ENCODE data around the gene FLNA. TPM values are rescaled to one million over a fixed set of nuclear protein-coding genes. Genes with fewer than 3 reads are reported as not detected.
"Not testable (repeated sequence)": the region's sequence is repeated elsewhere in the genome, so short reads cannot be mapped to it uniquely, and the experiment has no call there.

Gene FLNA
- total RNA-seq, 8 experiments from 2014 or later = 108 to 602 (median 190) TPM

- no CpG with 5 or more reads among the region's 121 CpGs for WGBS, 10 experiments
- peak; percentile 77 to 85 (median 82) for ATAC-seq (replicated peaks in 6 of 8)
- H3K4me3 ChIP-seq = peak overlapping the region in 3 of 5 donors; percentile 25 to 65 (median 46)
- in situ Hi-C loops (cut with MboI; ENCODE audit: low pct_unique_long_range_greater_than_20kb in 2 of 9, low sequenced_read_pairs in 9 of 9, unreplicated experiment in 9 of 9); H3K4me1 ChIP-seq (replicated peaks in 1 of 2): not testable (repeated sequence)
- H3K27ac ChIP-seq = peak overlapping the region in 1 of 2 donors; percentile 97
Observed at GRCh38 chrX:154389812-154390747, 15.6 kb upstream of the FLNA start.

GRCh38 chrX:154388649-154389048, 14.2 kb upstream of the FLNA start:
- H3K27ac ChIP-seq; ATAC-seq (replicated peaks in 6 of 8); H3K4me1 ChIP-seq (replicated peaks in 1 of 2); H3K4me3 ChIP-seq; in situ Hi-C loops (cut with MboI; ENCODE audit: low pct_unique_long_range_greater_than_20kb in 2 of 9, low sequenced_read_pairs in 9 of 9, unreplicated experiment in 9 of 9): not testable (repeated sequence)
- no CpG with 5 or more reads among the region's 16 CpGs for WGBS, 10 experiments

GRCh38 chrX:154388094-154388493, 13.7 kb upstream of the FLNA start:
- H3K27ac ChIP-seq; H3K4me1 ChIP-seq (replicated peaks in 1 of 2); H3K4me3 ChIP-seq; in situ Hi-C loops (cut with MboI; ENCODE audit: low pct_unique_long_range_greater_than_20kb in 2 of 9, low sequenced_read_pairs in 9 of 9, unreplicated experiment in 9 of 9): not testable (repeated sequence)
- no CpG with 5 or more reads among the region's 20 CpGs for WGBS, 10 experiments
- peak; percentile 1 to 33 (median 16) for ATAC-seq (replicated peaks in 6 of 8)

- in situ Hi-C loops (cut with MboI; ENCODE audit: low pct_unique_long_range_greater_than_20kb in 2 of 9, low sequenced_read_pairs in 9 of 9, unreplicated experiment in 9 of 9) = no loop called here
- H3K4me3 ChIP-seq = no peak overlapping the region
- no peak overlapping the region for H3K27ac ChIP-seq
Observed at GRCh38 chrX:154384284-154384892, 10.0 kb upstream of the FLNA start.

GRCh38 chrX:154383359-154384283, 9.2 kb upstream of the FLNA start:
- Histone ChIP-seq H3K27ac (no peak overlapping the region), H3K4me3 (no peak overlapping the region), H3K4me1 (replicated peaks in 1 of 2) (peaks cover 5 to 12% of the 10 kb centered on the region in 2 donors)
- in situ Hi-C loops (cut with MboI; ENCODE audit: low pct_unique_long_range_greater_than_20kb in 2 of 9, low sequenced_read_pairs in 9 of 9, unreplicated experiment in 9 of 9) = no loop called here
- ATAC-seq (replicated peaks in 6 of 8) = no peak
- WGBS, 10 experiments = 67 to 100% (median 87%) methylated on average over 1 to 6 of the region's 14 CpGs; no CpG with 5 or more reads in 7 of the 10 experiments

More at GRCh38 chrX:154384284-154384892, 10.0 kb upstream of the FLNA start:
- 74% methylated on average over 3 of the region's 8 CpGs; no CpG with 5 or more reads in 9 of the 10 experiments for WGBS, 10 experiments
- peaks cover 5 to 12% of the 10 kb centered on the region in 2 donors for H3K4me1 ChIP-seq (replicated peaks in 1 of 2)
- ATAC-seq (replicated peaks in 6 of 8) = peak in 1 of 8 experiments; percentile 3

GRCh38 chrX:154382483-154383069, 8.1 kb upstream of the FLNA start:
- H3K4me1 ChIP-seq (replicated peaks in 1 of 2) = peaks cover 9 to 17% of the 10 kb centered on the region in 2 donors
- ATAC-seq (replicated peaks in 6 of 8) = no peak
- in situ Hi-C loops (cut with MboI; ENCODE audit: low pct_unique_long_range_greater_than_20kb in 2 of 9, low sequenced_read_pairs in 9 of 9, unreplicated experiment in 9 of 9) = no loop called here
- 60% methylated on average over 1 of the region's 11 CpGs; no CpG with 5 or more reads in 9 of the 10 experiments for WGBS, 10 experiments
- H3K27ac ChIP-seq = no peak overlapping the region
- H3K4me3 ChIP-seq = no peak overlapping the region

- H3K27ac ChIP-seq = peak overlapping the region; percentile 58 to 97
- ATAC-seq (replicated peaks in 6 of 8) = no peak
- in situ Hi-C loops (cut with MboI; ENCODE audit: low pct_unique_long_range_greater_than_20kb in 2 of 9, low sequenced_read_pairs in 9 of 9, unreplicated experiment in 9 of 9) = no loop called here
- WGBS, 10 experiments = 22% methylated on average over 5 of the region's 6 CpGs; no CpG with 5 or more reads in 9 of the 10 experiments
- H3K4me1 ChIP-seq (replicated peaks in 1 of 2) = peaks cover 13 to 19% of the 10 kb centered on the region in 2 donors
- H3K4me3 ChIP-seq = peak overlapping the region; percentile 42 to 94 (median 82)
Observed at GRCh38 chrX:154381271-154381670, 6.8 kb upstream of the FLNA start.

- peak overlapping the region; percentile 58 to 97 for H3K27ac ChIP-seq
- peaks cover 13 to 19% of the 10 kb centered on the region in 2 donors for H3K4me1 ChIP-seq (replicated peaks in 1 of 2)
- peak overlapping the region; percentile 42 to 94 (median 82) for H3K4me3 ChIP-seq
- ATAC-seq (replicated peaks in 6 of 8) = no peak
- WGBS, 10 experiments = 40% methylated on average over 1 of the region's 14 CpGs; no CpG with 5 or more reads in 9 of the 10 experiments
- in situ Hi-C loops (cut with MboI; ENCODE audit: low pct_unique_long_range_greater_than_20kb in 2 of 9, low sequenced_read_pairs in 9 of 9, unreplicated experiment in 9 of 9) = no loop called here
Observed at GRCh38 chrX:154380787-154381186, 6.4 kb upstream of the FLNA start.

GRCh38 chrX:154380153-154380552, 5.7 kb upstream of the FLNA start:
- H3K4me3 ChIP-seq = peak overlapping the region; percentile 42 to 94 (median 82)
- H3K27ac ChIP-seq = peak overlapping the region; percentile 97
- in situ Hi-C loops (cut with MboI; ENCODE audit: low pct_unique_long_range_greater_than_20kb in 2 of 9, low sequenced_read_pairs in 9 of 9, unreplicated experiment in 9 of 9) = no loop called here
- no peak for ATAC-seq (replicated peaks in 6 of 8)
- WGBS, 10 experiments = 38% methylated on average over 3 of the region's 13 CpGs; no CpG with 5 or more reads in 9 of the 10 experiments
- H3K4me1 ChIP-seq (replicated peaks in 1 of 2) = peaks cover 13 to 19% of the 10 kb centered on the region in 2 donors

GRCh38 chrX:154379569-154379951, 5.1 kb upstream of the FLNA start:
- H3K4me1 ChIP-seq (replicated peaks in 1 of 2) = peaks cover 12 to 19% of the 10 kb centered on the region in 2 donors
- peak in 1 of 8 experiments; percentile 0 for ATAC-seq (replicated peaks in 6 of 8)
- peak overlapping the region; percentile 42 to 94 (median 82) for H3K4me3 ChIP-seq
- WGBS, 10 experiments = 40% methylated on average over 1 of the region's 38 CpGs; no CpG with 5 or more reads in 9 of the 10 experiments
- H3K27ac ChIP-seq = peak overlapping the region; percentile 97
- in situ Hi-C loops (cut with MboI; ENCODE audit: low pct_unique_long_range_greater_than_20kb in 2 of 9, low sequenced_read_pairs in 9 of 9, unreplicated experiment in 9 of 9) = no loop called here

- in situ Hi-C loops (cut with MboI; ENCODE audit: low pct_unique_long_range_greater_than_20kb in 2 of 9, low sequenced_read_pairs in 9 of 9, unreplicated experiment in 9 of 9) = no loop called here
- peak; percentile 72 to 87 (median 84) for ATAC-seq (replicated peaks in 6 of 8)
- H3K27ac ChIP-seq = peak within 1 kb of the TSS; percentile 97
- H3K4me3 ChIP-seq = peak within 1 kb of the TSS; percentile 43 to 94 (median 82)
- H3K4me1 ChIP-seq (replicated peaks in 1 of 2) = peaks cover 11 to 19% of the 10 kb centered on the region in 2 donors
- no CpG with 5 or more reads among the region's 103 CpGs for WGBS, 10 experiments
Observed at GRCh38 chrX:154378799-154379568, 4.5 kb upstream of the FLNA start, which contains the start of gene EMD. TSS of gene EMD (plus strand) at chrX:154379295. CDS start at chrX:154379485, 190 bp downstream.

Measured in motor neuron (in vitro differentiated cells).